Calu3 (cell line): ENCODE results near the gene NF1. TPM values are rescaled to one million over a fixed set of nuclear protein-coding genes. Genes with fewer than 3 reads are reported as not detected.

Source experiments
- BruUV-seq: library from RNA; stranded (reverse); fragments of 400-500 nt; replicated peaks from 2 replicates; lab custom pipeline; 2021; lab: Mats Ljungman, UMichigan
- CTCF ChIA-PET: fragments of 300-600 bp; sonication (Branson Sonifier 250); formaldehyde crosslinking; loops from one replicate; lab custom pipeline; 2022; ENCODE audit warnings: antibody characterized with exemption; lab: Charles Lee
- DNase-seq: peaks from one replicate; pipeline ENCODE4 v3.0.0; 2022
- H3K27ac Mint-ChIP-seq: one replicate; pipeline ENCODE4 v1.8.0; 2022; ENCODE audit warnings: mixed read lengths; ENCODE audit not compliant: unreplicated experiment
- H3K27me3 Mint-ChIP-seq: one replicate; pipeline ENCODE4 v1.8.0; 2022; ENCODE audit warnings: mixed read lengths; ENCODE audit not compliant: unreplicated experiment
- H3K36me3 Mint-ChIP-seq: one replicate; pipeline ENCODE4 v1.8.0; 2022; ENCODE audit warnings: mild to moderate bottlenecking, moderate library complexity, mixed read lengths; ENCODE audit not compliant: insufficient read depth, unreplicated experiment
- H3K4me1 Mint-ChIP-seq: one replicate; pipeline ENCODE4 v1.8.0; 2022; ENCODE audit warnings: mild to moderate bottlenecking, low read depth, mixed read lengths; ENCODE audit not compliant: unreplicated experiment
- H3K4me3 Mint-ChIP-seq: one replicate; pipeline ENCODE4 v1.8.0; 2022; ENCODE audit warnings: mild to moderate bottlenecking, low read depth, moderate library complexity, mixed read lengths; ENCODE audit not compliant: unreplicated experiment
- H3K9me3 Mint-ChIP-seq: one replicate; pipeline ENCODE4 v1.8.0; 2022; ENCODE audit warnings: low read depth, mixed read lengths; ENCODE audit not compliant: unreplicated experiment
- CTCF ChIP-seq: fragments of 200-600 bp; IDR thresholded peaks from one replicate; pipeline ENCODE4 v1.8.0; 2022; ENCODE audit warnings: antibody characterized with exemption; ENCODE audit not compliant: unreplicated experiment
- intact Hi-C: fragments of 100-400 bp; cut with micrococcal nuclease; formaldehyde crosslinking; loops from one replicate; pipeline ENCODE4 v1.10.0; 2022; ENCODE audit not compliant: unreplicated experiment
- total RNA-seq: library from RNA; stranded (reverse); gene quantifications from 2 replicates; pipeline ENCODE4 v1.2.3, GENCODE V29; 2022

The NF1 gene
- total RNA-seq, 1 experiment from 2014 or later = 64.7 TPM

GRCh38 chr17:31389657-31390381, 295.0 kb downstream of the NF1 start:
- peak overlapping the region; percentile 54 for H3K4me3 Mint-ChIP-seq
- intact Hi-C loops = no loop called here

GRCh38 chr17:31390426-31390747, 295.6 kb downstream of the NF1 start:
- peaks cover 4% of the 10 kb centered on the region for H3K36me3 Mint-ChIP-seq
- TF ChIP-seq CTCF = no peak
- no peaks in the 10 kb centered on the region for H3K4me1 Mint-ChIP-seq
- peak overlapping the region; percentile 54 for H3K4me3 Mint-ChIP-seq
- DNase-seq = no peak
- H3K27ac Mint-ChIP-seq = peak overlapping the region; percentile 4
- intact Hi-C loops = no loop called here
- peaks cover 53% of the 10 kb centered on the region for H3K27me3 Mint-ChIP-seq
- CTCF ChIA-PET = no interaction called here
- H3K9me3 Mint-ChIP-seq = no peaks in the 10 kb centered on the region
- no TSS peak for BruUV-seq

More at GRCh38 chr17:31389657-31390381, 295.0 kb downstream of the NF1 start:
- H3K27me3 Mint-ChIP-seq = peaks cover 47% of the 10 kb centered on the region
- H3K9me3 Mint-ChIP-seq = no peaks in the 10 kb centered on the region
- DNase-seq = no peak
- CTCF ChIA-PET = interaction anchor here (0.6 to 1.1 kb wide), 2 partner anchors 15 to 467 kb away, joined by 3 read pairs; no protein-coding TSS in a partner anchor
- H3K36me3 Mint-ChIP-seq = peaks cover 4% of the 10 kb centered on the region
- no TSS peak for BruUV-seq
- TF ChIP-seq CTCF = peak; percentile 12
- peak overlapping the region; percentile 4 for H3K27ac Mint-ChIP-seq
- no peaks in the 10 kb centered on the region for H3K4me1 Mint-ChIP-seq

GRCh38 chr17:31390748-31391495, 296.1 kb downstream of the NF1 start:
- peak overlapping the region; percentile 4 for H3K27ac Mint-ChIP-seq
- peaks cover 58% of the 10 kb centered on the region for H3K27me3 Mint-ChIP-seq
- no peak for DNase-seq

GRCh38 chr17:31391496-31391949, 296.7 kb downstream of the NF1 start, which contains the start of gene RAB11FIP4:
TSS of gene RAB11FIP4 (plus strand) at chr17:31391675. CDS start at chr17:31391853, 178 bp downstream.
- Mint-ChIP-seq H3K27ac (peak within 1 kb of the TSS; percentile 4), H3K9me3 (no peaks in the 10 kb centered on the region), H3K4me3 (peak within 1 kb of the TSS; percentile 54), H3K4me1 (no peaks in the 10 kb centered on the region), H3K27me3 (peaks cover 64% of the 10 kb centered on the region), H3K36me3 (peaks cover 4% of the 10 kb centered on the region)
- CTCF ChIA-PET = no interaction called here
- TF ChIP-seq CTCF = no peak
- BruUV-seq = no TSS peak
- DNase-seq = no peak
- intact Hi-C loops = no loop called here

More at GRCh38 chr17:31390748-31391495, 296.1 kb downstream of the NF1 start:
- CTCF ChIA-PET = no interaction called here
- H3K36me3 Mint-ChIP-seq = peaks cover 4% of the 10 kb centered on the region
- no peaks in the 10 kb centered on the region for H3K4me1 Mint-ChIP-seq
- intact Hi-C loops = no loop called here
- H3K9me3 Mint-ChIP-seq = no peaks in the 10 kb centered on the region
- no peak for TF ChIP-seq CTCF
- BruUV-seq = no TSS peak
- H3K4me3 Mint-ChIP-seq = peak overlapping the region; percentile 54
